ENCODE results near the gene HS3ST5.

HS3ST5 gene

DNA sequence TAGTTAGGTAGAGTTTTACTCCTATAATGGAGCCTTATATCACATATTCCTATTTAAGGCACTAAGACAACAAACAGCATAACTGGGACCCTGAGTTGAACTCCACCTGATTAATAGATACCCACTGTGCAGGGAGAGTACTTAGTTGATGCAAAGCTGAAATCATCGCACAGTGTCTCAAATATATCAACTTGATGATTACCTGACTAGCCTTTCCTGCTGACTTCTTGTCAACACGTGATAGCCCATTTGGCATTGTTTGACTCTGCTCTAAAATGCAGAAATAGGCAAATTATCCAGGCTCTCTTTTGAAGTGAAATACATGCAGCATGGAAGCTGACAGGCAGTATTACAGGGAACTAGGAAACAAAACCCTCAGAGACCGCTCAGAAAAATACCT, 217.2 kb downstream of the HS3ST5 start:
- Histone ChIP-seq H3K9me3 (ENCODE audit: control insufficient read depth, insufficient read depth, low read depth, low read length) (no peaks in the 10 kb centered on the region), H3K27me3 (ENCODE audit: control insufficient read depth, insufficient read depth, low read length) (no peaks in the 10 kb centered on the region), H3K4me3 (ENCODE audit: low read depth, low read length) (no peak overlapping the region), H3K9ac (ENCODE audit: low read length) (no peak overlapping the region), H3K36me3 (ENCODE audit: control insufficient read depth, insufficient read depth, low read length) (no peaks in the 10 kb centered on the region), H3K4me1 (ENCODE audit: control insufficient read depth, insufficient read depth, low read length) (peaks cover 11% of the 10 kb centered on the region), H3K27ac (ENCODE audit: low read depth, low read length) (no peak overlapping the region)

DNA sequence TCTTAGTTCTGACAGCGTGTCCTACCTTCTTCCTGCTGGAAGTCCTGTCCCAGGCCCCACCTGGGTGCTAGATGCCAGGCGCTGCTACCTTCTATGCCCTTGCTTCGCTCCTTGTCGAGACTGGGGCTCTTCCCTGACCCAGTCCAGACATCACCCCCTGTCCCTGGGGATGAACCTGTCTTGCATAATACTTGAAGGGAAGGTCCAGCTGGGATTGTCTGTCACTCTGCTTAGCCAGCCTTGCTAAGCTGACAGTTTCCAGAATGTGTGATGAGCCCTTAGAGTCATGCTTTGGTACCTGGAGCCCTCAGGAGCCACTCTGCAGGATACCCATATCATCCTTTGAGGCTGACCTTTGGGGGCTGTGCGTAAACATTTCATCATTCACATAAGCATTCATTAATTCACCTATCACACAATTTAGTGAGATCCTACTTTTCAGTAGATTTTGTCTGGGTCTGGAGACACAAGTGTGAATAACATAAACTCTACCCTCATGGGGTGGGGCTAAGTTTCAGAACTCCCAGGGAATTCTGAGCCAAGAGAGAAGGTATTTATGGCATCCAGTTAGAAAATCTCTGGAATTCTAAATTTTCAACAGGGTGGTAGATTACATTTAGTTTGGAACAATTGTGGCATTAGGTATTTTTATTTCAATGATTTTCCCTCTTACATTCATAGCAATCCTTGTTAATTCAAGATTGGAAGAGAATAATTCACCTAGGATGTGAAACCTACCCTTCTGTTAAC, 220.7 kb downstream of the HS3ST5 start:
- H3K4me1 ChIP-seq (ENCODE audit: control insufficient read depth, insufficient read depth, low read length), result peaks cover 11% of the 10 kb centered on the region
- H3K9me3 ChIP-seq (ENCODE audit: control insufficient read depth, insufficient read depth, low read depth, low read length), result no peaks in the 10 kb centered on the region
- H3K9ac ChIP-seq (ENCODE audit: low read length), result no peak overlapping the region
- H3K4me3 ChIP-seq (ENCODE audit: low read depth, low read length), result no peak overlapping the region
- H3K27ac ChIP-seq (ENCODE audit: low read depth, low read length), result no peak overlapping the region
- no peaks in the 10 kb centered on the region for H3K27me3 ChIP-seq (ENCODE audit: control insufficient read depth, insufficient read depth, low read length)
- no peaks in the 10 kb centered on the region for H3K36me3 ChIP-seq (ENCODE audit: control insufficient read depth, insufficient read depth, low read length)

DNA sequence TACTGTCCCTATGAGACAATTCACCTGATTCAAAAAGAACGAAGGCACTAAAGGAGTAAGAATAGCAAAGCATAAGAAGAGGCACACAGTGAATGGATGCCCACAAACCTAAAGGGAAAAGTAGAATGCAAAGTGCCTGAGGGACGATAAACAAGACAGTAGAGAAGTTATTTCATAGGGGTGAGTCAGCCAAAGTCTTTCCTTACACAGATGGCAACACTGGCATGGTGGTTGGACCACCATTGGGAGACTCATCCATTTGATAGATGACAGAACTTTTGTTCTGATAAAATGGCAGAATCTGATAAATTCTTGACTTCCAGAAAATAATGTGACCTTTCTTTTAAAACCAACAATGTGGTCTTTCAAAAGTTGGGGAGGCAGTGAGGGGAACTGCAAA, 223.8 kb downstream of the HS3ST5 start:
- no peaks in the 10 kb centered on the region for H3K27me3 ChIP-seq (ENCODE audit: control insufficient read depth, insufficient read depth, low read length)
- no peak overlapping the region for H3K4me3 ChIP-seq (ENCODE audit: low read depth, low read length)
- no peak overlapping the region for H3K27ac ChIP-seq (ENCODE audit: low read depth, low read length)
- no peaks in the 10 kb centered on the region for H3K36me3 ChIP-seq (ENCODE audit: control insufficient read depth, insufficient read depth, low read length)
- no peaks in the 10 kb centered on the region for H3K9me3 ChIP-seq (ENCODE audit: control insufficient read depth, insufficient read depth, low read depth, low read length)
- H3K9ac ChIP-seq (ENCODE audit: low read length), result no peak overlapping the region
- peaks cover 11% of the 10 kb centered on the region for H3K4me1 ChIP-seq (ENCODE audit: control insufficient read depth, insufficient read depth, low read length)

DNA sequence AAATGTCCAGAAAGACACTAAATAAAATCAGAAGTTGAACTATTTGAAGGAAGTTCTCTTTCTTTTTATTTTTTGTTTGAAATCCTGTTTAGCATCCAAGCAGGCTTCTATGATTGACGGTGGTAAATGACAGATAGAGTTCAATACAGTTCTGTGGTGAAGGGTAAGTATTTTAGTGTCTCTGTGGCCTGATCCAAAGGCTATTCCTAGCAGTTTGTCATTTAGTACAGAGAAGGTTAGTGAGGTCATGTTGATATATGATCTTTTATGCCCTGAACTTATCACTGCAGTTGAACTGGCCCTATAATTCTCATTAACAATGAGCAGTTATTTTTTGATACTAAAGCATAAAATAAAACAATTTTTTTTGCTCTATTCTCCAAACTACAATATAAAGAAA, 227.2 kb downstream of the HS3ST5 start:
- no peak overlapping the region for H3K9ac ChIP-seq (ENCODE audit: low read length)
- no peaks in the 10 kb centered on the region for H3K4me1 ChIP-seq (ENCODE audit: control insufficient read depth, insufficient read depth, low read length)
- H3K4me3 ChIP-seq (ENCODE audit: low read depth, low read length), result no peak overlapping the region
- H3K36me3 ChIP-seq (ENCODE audit: control insufficient read depth, insufficient read depth, low read length), result no peaks in the 10 kb centered on the region
- no peaks in the 10 kb centered on the region for H3K9me3 ChIP-seq (ENCODE audit: control insufficient read depth, insufficient read depth, low read depth, low read length)
- H3K27ac ChIP-seq (ENCODE audit: low read depth, low read length), result no peak overlapping the region
- H3K27me3 ChIP-seq (ENCODE audit: control insufficient read depth, insufficient read depth, low read length), result no peaks in the 10 kb centered on the region

DNA sequence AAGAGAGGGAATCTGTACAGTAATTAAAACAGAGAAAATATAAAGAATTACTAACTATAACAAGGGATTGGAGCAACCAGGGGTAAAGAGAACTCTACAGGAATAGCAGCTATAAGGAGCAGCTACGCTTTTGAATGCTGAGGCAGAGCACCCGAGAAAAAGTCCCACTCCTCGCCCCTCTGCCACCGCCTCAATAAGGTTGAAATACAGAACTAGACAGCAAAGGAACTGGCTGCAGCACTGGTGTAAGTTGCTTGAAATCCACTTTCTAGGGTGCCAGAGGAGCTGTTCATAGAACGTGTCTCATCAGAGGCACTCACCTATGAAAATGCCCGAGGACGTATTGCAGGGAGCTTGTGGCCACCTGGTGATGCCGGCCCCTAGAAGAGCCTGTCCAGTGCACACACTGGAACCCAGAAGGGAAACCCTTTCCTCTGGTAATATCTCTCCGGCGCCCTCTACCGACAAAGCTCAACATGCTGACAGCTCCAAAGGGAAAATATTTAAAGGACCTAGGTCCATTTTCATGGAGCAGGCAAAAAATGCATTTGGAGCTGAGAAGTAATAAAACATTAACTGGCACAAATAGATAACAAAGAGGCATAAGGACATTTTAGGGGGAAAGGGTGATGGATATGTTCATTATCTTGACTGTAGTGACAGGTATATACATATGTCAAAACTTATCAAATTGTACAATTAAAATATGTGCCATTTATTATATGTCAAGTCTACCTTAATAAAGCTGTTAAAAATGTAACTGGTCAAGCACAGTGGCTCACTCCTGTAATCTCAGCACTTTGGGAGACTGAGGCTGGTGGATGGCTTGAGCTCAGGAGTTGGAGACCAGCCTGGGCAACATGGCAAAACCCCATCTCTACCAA, 234.5 kb downstream of the HS3ST5 start:
- Histone ChIP-seq H3K4me1 (ENCODE audit: control insufficient read depth, insufficient read depth, low read length) (no peaks in the 10 kb centered on the region), H3K27ac (ENCODE audit: low read depth, low read length) (no peak overlapping the region), H3K9ac (ENCODE audit: low read length) (no peak overlapping the region), H3K4me3 (ENCODE audit: low read depth, low read length) (no peak overlapping the region), H3K27me3 (ENCODE audit: control insufficient read depth, insufficient read depth, low read length) (no peaks in the 10 kb centered on the region), H3K9me3 (ENCODE audit: control insufficient read depth, insufficient read depth, low read depth, low read length) (no peaks in the 10 kb centered on the region), H3K36me3 (ENCODE audit: control insufficient read depth, insufficient read depth, low read length) (no peaks in the 10 kb centered on the region)

DNA sequence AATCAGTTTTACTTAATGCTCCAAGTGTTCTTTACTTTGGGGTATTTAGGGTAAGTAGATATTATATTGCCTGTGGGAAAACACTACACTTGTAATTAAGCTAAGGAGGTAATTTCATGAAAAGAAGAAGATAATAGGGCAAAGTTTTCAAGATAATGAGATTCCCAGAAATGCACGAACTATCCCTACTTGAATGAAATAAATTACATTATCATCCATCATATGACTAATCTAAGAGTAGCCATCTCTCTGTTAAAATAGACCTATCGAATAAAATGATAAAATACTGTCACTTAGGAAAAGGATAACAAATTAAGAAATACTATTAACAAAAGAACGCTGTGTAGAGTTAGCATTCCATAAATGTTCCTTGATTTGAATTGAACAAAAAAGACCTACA, 236.8 kb downstream of the HS3ST5 start:
- H3K9ac ChIP-seq (ENCODE audit: low read length), result no peak overlapping the region
- no peaks in the 10 kb centered on the region for H3K9me3 ChIP-seq (ENCODE audit: control insufficient read depth, insufficient read depth, low read depth, low read length)
- no peak overlapping the region for H3K27ac ChIP-seq (ENCODE audit: low read depth, low read length)
- no peaks in the 10 kb centered on the region for H3K36me3 ChIP-seq (ENCODE audit: control insufficient read depth, insufficient read depth, low read length)
- no peaks in the 10 kb centered on the region for H3K27me3 ChIP-seq (ENCODE audit: control insufficient read depth, insufficient read depth, low read length)
- H3K4me3 ChIP-seq (ENCODE audit: low read depth, low read length), result no peak overlapping the region
- H3K4me1 ChIP-seq (ENCODE audit: control insufficient read depth, insufficient read depth, low read length), result no peaks in the 10 kb centered on the region

DNA sequence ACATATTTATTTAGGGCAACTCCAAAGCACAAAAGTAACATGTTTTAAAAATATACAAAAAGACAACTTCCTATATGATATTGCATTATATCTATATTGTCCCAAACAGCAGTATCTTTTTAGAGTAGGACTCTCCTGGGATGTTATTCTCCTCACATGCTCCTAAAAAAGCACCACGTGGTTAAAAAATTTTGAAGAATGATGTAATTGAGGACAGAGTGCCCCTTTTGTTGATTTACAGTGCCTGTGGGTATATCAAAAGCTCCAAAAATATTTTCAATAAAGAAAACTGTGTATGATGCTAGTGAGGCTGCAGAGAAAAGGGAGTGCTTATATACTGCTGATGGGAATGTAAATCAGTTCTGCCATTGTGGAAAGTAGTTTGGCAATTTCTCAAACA, 241.6 kb downstream of the HS3ST5 start:
- Histone ChIP-seq H3K27me3 (ENCODE audit: control insufficient read depth, insufficient read depth, low read length) (no peaks in the 10 kb centered on the region), H3K36me3 (ENCODE audit: control insufficient read depth, insufficient read depth, low read length) (no peaks in the 10 kb centered on the region), H3K4me1 (ENCODE audit: control insufficient read depth, insufficient read depth, low read length) (no peaks in the 10 kb centered on the region; the same call in 1 of the 2 replicates), H3K27ac (ENCODE audit: low read depth, low read length) (no peak overlapping the region), H3K4me3 (ENCODE audit: low read depth, low read length) (no peak overlapping the region), H3K9me3 (ENCODE audit: control insufficient read depth, insufficient read depth, low read depth, low read length) (no peaks in the 10 kb centered on the region), H3K9ac (ENCODE audit: low read length) (no peak overlapping the region)

DNA sequence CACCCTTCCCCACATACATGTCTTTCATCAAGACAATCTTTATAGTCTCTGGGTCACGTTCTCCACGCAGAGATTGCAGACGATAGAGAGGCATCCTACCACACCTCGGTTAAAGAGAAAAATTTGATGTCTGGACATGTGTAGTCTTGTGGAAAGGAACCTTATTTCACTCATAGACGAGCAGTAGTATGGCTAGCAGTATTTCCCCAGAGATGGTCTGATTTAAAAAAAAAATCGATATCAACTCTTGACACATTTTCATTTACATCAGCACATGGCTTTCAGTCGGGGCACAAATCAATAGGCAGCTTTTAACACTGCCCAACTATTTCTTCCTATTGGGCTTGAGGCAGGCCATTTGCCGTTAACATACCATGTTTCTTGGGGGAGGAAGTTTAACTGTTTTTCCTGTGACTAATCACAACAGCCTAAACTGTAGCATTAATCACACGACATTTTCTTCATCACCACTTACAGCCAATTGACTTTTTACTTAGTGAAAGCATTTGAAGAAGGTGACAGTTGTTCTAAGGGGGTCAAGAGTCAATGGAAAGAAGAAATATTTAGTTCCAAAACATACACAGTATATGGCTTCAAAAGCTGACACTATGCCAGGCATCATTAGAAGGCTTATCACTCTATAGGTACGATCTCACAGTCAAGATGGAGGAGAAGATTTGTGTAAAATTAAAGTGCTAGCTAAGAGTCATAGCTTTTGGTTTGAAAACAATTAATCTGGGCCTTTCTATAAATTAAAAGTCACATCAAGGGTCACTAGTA, 242.4 kb downstream of the HS3ST5 start:
- no peak overlapping the region for H3K27ac ChIP-seq (ENCODE audit: low read depth, low read length)
- no peak overlapping the region for H3K9ac ChIP-seq (ENCODE audit: low read length)
- H3K27me3 ChIP-seq (ENCODE audit: control insufficient read depth, insufficient read depth, low read length), result no peaks in the 10 kb centered on the region
- H3K9me3 ChIP-seq (ENCODE audit: control insufficient read depth, insufficient read depth, low read depth, low read length), result no peaks in the 10 kb centered on the region
- no peaks in the 10 kb centered on the region; the same call in 1 of the 2 replicates for H3K4me1 ChIP-seq (ENCODE audit: control insufficient read depth, insufficient read depth, low read length)
- H3K4me3 ChIP-seq (ENCODE audit: low read depth, low read length), result no peak overlapping the region
- H3K36me3 ChIP-seq (ENCODE audit: control insufficient read depth, insufficient read depth, low read length), result no peaks in the 10 kb centered on the region

DNA sequence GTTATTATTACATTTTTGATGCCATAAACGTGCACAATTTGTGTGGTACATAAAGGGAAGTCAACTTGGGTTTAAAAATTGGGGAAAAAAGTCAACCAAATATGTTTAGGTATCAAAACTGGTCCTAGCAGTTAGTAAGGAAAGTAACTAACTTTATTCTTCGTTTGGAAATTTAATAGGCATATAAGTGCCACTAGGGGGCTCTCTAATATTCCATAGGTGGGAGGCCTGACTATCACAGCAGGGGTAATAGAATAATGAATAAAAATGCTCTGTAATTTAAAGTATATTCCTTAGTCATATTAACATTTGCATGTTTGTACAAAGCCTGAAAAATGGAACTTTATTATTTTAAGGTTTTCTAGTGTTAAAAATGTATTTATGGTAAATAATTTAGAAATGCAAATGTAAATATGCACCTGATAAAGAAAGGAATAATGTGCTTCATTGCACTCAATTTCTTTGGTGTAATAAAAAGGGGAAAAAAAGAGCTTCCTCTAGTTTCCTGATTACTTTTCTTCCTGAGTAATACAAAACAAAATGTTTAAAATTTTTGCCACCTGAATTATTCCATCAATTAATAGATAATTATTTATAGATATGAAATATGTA, 246.2 kb downstream of the HS3ST5 start:
- no peak overlapping the region for H3K27ac ChIP-seq (ENCODE audit: low read depth, low read length)
- no peaks in the 10 kb centered on the region; the same call in 1 of the 2 replicates for H3K4me1 ChIP-seq (ENCODE audit: control insufficient read depth, insufficient read depth, low read length)
- H3K4me3 ChIP-seq (ENCODE audit: low read depth, low read length), result no peak overlapping the region
- H3K9me3 ChIP-seq (ENCODE audit: control insufficient read depth, insufficient read depth, low read depth, low read length), result no peaks in the 10 kb centered on the region
- H3K36me3 ChIP-seq (ENCODE audit: control insufficient read depth, insufficient read depth, low read length), result no peaks in the 10 kb centered on the region
- no peaks in the 10 kb centered on the region for H3K27me3 ChIP-seq (ENCODE audit: control insufficient read depth, insufficient read depth, low read length)
- no peak overlapping the region for H3K9ac ChIP-seq (ENCODE audit: low read length)

DNA sequence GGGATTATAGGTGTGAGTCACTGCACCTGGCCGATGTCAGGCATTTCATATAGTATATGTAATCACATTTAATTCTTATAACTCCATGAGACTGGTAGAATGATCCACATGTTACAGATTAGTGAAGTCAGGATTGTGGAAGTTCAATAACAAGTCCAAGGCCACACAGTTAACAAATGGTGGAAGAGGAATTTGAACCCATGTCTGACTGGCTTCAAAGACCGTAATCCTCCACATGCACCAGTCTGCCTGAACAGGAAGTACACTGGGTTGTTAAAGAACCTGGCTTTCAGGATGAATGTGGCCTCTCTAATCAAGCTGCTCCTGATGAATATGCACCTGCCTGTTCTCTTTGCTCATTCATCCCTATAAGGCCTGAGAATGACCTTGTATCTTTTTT, 249.9 kb downstream of the HS3ST5 start:
- no peaks in the 10 kb centered on the region for H3K4me1 ChIP-seq (ENCODE audit: control insufficient read depth, insufficient read depth, low read length)
- no peaks in the 10 kb centered on the region for H3K27me3 ChIP-seq (ENCODE audit: control insufficient read depth, insufficient read depth, low read length)
- H3K27ac ChIP-seq (ENCODE audit: low read depth, low read length), result no peak overlapping the region
- no peak overlapping the region for H3K4me3 ChIP-seq (ENCODE audit: low read depth, low read length)
- H3K9me3 ChIP-seq (ENCODE audit: control insufficient read depth, insufficient read depth, low read depth, low read length), result no peaks in the 10 kb centered on the region
- no peaks in the 10 kb centered on the region for H3K36me3 ChIP-seq (ENCODE audit: control insufficient read depth, insufficient read depth, low read length)
- H3K9ac ChIP-seq (ENCODE audit: low read length), result no peak overlapping the region

Data from HUES6 (cell line).